ENCODE data around the gene MITF. TPM values are rescaled to one million over a fixed set of nuclear protein-coding genes. Genes with fewer than 3 reads are reported as not detected.
A peak's percentile ranks its signal among the peaks of the same experiment; 100 is the strongest.

Gene MITF
- total RNA-seq, 1 donor from 2014 or later: 57.7 TPM

DNA sequence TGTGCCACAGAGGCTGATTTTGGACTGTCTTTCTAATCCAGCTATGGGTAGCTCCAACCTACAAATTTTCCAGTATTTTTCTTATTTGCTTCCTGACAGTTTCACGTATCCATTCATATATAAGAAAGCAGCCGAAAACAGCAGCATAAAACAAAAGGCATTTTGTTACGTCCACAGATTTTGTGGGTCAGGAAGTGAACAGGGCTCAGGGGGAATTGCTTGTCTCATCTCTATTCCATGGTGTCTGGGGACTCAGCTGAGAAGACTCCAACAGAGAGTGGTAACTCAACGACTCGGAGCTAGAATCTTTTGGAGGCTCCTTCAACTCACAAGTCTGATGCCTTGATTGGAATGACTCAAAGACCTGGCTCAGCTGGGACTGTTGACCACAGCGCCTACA lies 248.6 kb downstream of the MITF start:
- Histone ChIP-seq H3K27ac (no peak overlapping the region), H3K9me3 (no peaks in the 10 kb centered on the region), H3K27me3 (no peaks in the 10 kb centered on the region), H3K36me3 (no peaks in the 10 kb centered on the region), H3K4me3 (no peak overlapping the region), H3K4me1 (no peaks in the 10 kb centered on the region)
- DNase-seq (ENCODE audit: extremely low spot score in 2 of 2): no peak
- TF ChIP-seq POLR2AphosphoS5 (IDR thresholded peaks at IDR 0.05; ENCODE audit: insufficient read depth in 1 of 2, low read depth in 1 of 2) (no peak), POLR2A (IDR thresholded peaks at IDR 0.05) (no peak)
- TF ChIP-seq, protein P1, sequence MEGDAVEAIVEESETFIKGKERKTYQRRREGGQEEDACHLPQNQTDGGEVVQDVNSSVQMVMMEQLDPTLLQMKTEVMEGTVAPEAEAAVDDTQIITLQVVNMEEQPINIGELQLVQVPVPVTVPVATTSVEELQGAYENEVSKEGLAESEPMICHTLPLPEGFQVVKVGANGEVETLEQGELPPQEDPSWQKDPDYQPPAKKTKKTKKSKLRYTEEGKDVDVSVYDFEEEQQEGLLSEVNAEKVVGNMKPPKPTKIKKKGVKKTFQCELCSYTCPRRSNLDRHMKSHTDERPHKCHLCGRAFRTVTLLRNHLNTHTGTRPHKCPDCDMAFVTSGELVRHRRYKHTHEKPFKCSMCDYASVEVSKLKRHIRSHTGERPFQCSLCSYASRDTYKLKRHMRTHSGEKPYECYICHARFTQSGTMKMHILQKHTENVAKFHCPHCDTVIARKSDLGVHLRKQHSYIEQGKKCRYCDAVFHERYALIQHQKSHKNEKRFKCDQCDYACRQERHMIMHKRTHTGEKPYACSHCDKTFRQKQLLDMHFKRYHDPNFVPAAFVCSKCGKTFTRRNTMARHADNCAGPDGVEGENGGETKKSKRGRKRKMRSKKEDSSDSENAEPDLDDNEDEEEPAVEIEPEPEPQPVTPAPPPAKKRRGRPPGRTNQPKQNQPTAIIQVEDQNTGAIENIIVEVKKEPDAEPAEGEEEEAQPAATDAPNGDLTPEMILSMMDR (IDR thresholded peaks at IDR 0.05): no peak
- intact Hi-C loops (cut with DNase I): no loop called here

DNA sequence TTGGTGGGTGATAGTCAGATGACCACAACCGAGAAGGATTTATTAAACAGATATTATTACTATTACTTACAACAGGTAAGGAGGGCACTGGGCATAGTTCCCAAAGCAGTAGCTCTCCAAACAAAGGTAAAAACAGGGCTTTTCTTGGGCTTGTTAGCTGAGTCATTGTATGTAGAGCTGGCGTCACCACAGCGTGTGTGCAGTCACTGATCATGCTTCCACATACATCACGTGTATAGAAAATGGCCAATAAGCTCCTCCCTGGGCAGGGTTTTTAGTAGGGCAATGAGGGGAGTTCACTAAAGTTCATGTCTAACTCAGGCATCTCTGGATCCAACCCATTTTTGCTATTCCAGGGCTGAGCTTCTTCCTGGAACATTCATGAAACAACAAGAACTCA lies 254.5 kb downstream of the MITF start:
- H3K4me1 ChIP-seq: no peaks in the 10 kb centered on the region
- intact Hi-C loops (cut with DNase I): no loop called here
- H3K27ac ChIP-seq: no peak overlapping the region
- TF ChIP-seq, protein P1 (IDR thresholded peaks at IDR 0.05): no peak
- no peak for TF ChIP-seq POLR2A (IDR thresholded peaks at IDR 0.05)
- TF ChIP-seq POLR2AphosphoS5 (IDR thresholded peaks at IDR 0.05; ENCODE audit: insufficient read depth in 1 of 2, low read depth in 1 of 2): no peak
- no peak for DNase-seq (ENCODE audit: extremely low spot score in 2 of 2)
- H3K27me3 ChIP-seq: no peaks in the 10 kb centered on the region
- no peak overlapping the region for H3K4me3 ChIP-seq
- no peaks in the 10 kb centered on the region for H3K9me3 ChIP-seq
- no peaks in the 10 kb centered on the region for H3K36me3 ChIP-seq

DNA sequence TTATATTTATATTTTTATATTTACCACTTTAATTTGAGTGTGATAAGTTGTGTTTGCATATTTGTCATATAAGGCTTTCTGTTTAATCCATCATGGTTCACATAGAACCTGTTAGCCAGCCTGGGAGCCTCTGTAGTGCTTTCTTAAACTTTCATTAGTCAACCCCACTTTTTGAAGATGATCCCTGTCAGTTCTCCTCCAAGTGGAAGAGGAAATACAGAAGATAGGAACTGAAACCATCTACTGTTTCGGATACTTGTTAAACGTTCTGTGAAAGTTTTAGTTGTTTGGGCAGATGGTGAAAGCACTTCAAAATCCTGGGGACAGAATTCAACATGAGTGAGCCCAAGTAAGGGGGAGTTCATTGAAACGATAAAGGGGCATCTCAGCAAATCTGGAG lies 255.7 kb downstream of the MITF start:
- H3K36me3 ChIP-seq: no peaks in the 10 kb centered on the region
- no peak overlapping the region for H3K4me3 ChIP-seq
- intact Hi-C loops (cut with DNase I): no loop called here
- no peak for TF ChIP-seq POLR2A (IDR thresholded peaks at IDR 0.05)
- TF ChIP-seq POLR2AphosphoS5 (IDR thresholded peaks at IDR 0.05; ENCODE audit: insufficient read depth in 1 of 2, low read depth in 1 of 2): no peak
- TF ChIP-seq, protein P1 (IDR thresholded peaks at IDR 0.05): no peak
- no peaks in the 10 kb centered on the region for H3K27me3 ChIP-seq
- no peaks in the 10 kb centered on the region for H3K9me3 ChIP-seq
- no peak for DNase-seq (ENCODE audit: extremely low spot score in 2 of 2)
- no peak overlapping the region for H3K27ac ChIP-seq
- H3K4me1 ChIP-seq: peaks cover 7% of the 10 kb centered on the region

DNA sequence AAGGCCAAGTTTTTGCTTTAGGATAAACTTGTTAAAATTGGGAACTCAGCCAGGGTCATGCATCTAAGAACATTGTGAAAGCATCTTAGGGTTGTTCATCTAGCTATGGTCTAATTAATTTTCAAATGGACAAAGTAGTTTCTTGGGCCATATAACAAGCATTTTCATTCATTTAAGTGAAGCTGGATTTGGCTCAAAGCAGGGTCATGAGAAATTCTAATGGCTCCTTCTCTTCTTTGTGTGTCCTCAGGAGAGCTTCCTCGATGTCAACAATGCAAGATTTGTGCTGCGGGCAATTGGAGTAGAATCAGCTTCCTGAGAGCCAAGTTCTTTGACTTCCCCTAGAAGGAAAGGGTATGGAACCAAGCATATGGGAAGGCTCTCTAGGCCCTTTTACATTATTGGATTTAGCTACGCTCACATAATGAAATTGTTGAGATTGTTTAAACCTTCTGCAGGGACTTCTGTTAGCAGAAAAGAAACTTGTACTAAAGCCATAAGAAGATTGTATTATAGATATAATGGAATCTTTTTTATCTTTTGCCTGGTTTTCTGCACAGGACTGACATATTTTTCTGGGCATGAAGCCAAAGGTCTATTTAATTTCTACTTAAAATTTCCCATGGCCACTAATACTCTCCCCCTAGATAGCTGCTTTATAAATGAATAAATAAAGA lies 258.5 kb downstream of the MITF start:
- H3K27me3 ChIP-seq: no peaks in the 10 kb centered on the region
- no peak for TF ChIP-seq POLR2A (IDR thresholded peaks at IDR 0.05)
- TF ChIP-seq, protein P1 (IDR thresholded peaks at IDR 0.05): no peak
- no peak for TF ChIP-seq POLR2AphosphoS5 (IDR thresholded peaks at IDR 0.05; ENCODE audit: insufficient read depth in 1 of 2, low read depth in 1 of 2)
- no peaks in the 10 kb centered on the region for H3K36me3 ChIP-seq
- no peak overlapping the region for H3K27ac ChIP-seq
- no peak overlapping the region for H3K4me3 ChIP-seq
- peaks cover 7% of the 10 kb centered on the region for H3K4me1 ChIP-seq
- no peak for DNase-seq (ENCODE audit: extremely low spot score in 2 of 2)
- H3K9me3 ChIP-seq: no peaks in the 10 kb centered on the region
- intact Hi-C loops (cut with DNase I): no loop called here

DNA sequence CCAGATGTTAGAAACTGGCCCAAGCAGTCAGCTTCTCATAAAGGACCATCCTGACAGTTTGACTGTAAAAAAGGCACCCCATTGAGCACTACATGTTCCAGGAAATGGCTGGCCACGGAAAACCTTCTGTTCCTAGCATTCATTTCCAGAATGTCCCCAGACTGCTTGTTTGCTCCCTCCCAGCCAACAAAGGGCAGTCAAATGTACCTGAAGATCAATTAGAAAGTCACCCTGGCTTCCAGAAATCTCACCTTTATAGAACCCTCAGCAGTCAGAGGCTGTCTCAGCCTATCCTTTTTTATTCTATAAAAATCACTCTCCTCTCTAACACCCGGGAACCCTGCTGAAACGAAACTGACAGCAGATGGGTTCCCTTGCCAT lies 259.5 kb downstream of the MITF start:
- Histone ChIP-seq H3K27me3 (no peaks in the 10 kb centered on the region), H3K4me1 (peaks cover 7% of the 10 kb centered on the region), H3K36me3 (no peaks in the 10 kb centered on the region), H3K27ac (peak overlapping the region; percentile 74), H3K9me3 (no peaks in the 10 kb centered on the region), H3K4me3 (peak overlapping the region; percentile 24 to 34)
- TF ChIP-seq, protein P1 (IDR thresholded peaks at IDR 0.05): no peak
- TF ChIP-seq POLR2AphosphoS5 (IDR thresholded peaks at IDR 0.05; ENCODE audit: insufficient read depth in 1 of 2, low read depth in 1 of 2) (no peak), POLR2A (IDR thresholded peaks at IDR 0.05) (no peak)
- DNase-seq (ENCODE audit: extremely low spot score in 2 of 2): no peak
- intact Hi-C loops (cut with DNase I): no loop called here
